HG03139 (cell line): ENCODE results near the gene RAD51B.
"Not testable (repeated sequence)": the region's sequence is repeated elsewhere in the genome, so short reads cannot be mapped to it uniquely, and the experiment has no call there.

Experiments used
- ATAC-seq: cut with Tn5 transposase; IDR thresholded peaks from one replicate; pipeline ENCODE4 v1.9.1; 2021; ENCODE audit not compliant: unreplicated experiment

Gene RAD51B

DNA sequence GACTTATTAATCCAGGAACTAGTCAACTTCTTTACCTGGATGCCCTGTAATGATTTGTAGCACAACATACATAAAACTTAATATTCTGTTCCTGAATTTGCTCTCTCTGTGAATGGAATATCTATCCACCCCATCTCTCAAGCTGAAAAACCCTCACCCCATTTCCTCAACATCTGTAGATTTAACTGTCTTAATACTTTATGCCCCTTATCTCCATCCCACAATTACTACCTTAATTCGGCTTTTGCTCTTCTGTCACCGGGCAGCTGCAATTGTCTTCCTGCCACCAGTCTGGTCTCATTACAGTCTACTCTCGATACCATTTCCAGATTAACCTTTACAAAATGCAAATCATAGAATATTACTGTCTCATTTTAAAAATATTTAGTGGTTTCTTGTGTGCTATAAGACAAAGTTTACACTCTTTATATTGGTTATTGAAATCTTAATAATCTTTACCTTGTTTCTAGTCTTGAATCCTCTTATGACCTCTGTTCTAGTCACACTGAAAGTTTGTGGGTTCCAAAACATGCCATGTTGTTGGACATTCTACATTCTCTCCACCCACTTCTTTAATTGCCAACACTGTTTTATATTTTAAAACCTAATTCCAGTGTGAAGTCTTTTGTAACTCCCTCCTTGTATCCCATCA lies 347.3 kb downstream of the RAD51B start:
- no peak for ATAC-seq

DNA sequence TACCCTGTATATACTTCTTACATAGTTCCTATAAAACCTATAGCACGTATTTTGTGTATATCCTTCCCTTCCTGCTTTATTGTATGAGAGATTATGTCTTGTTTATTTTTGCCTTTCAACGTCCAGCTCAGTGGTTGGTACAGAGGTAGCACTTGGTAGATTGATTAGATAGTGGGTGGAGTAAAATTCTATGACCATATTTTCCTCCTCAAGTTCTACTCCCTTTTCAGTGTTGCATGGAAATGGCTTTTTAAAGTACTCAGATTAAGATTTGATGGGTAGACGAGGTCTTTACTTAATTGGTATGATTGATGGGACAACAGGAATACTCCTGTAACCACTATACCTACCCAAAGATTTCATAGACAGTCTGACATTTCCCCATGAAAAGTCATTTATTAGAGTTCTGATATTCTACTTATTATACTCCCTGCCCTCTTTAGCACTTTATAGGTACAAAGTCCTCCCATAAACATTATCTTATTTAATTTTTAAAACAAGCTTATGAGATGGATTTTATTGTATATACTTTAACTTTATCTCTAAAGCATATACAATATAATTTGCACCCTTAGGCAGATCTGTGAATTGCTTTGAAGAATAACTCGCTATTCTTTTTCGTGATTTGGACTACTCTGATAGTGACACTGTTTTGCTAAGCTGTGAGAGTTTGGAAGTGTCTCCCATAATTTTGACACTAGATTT lies 348.0 kb downstream of the RAD51B start:
- ATAC-seq: no peak

DNA sequence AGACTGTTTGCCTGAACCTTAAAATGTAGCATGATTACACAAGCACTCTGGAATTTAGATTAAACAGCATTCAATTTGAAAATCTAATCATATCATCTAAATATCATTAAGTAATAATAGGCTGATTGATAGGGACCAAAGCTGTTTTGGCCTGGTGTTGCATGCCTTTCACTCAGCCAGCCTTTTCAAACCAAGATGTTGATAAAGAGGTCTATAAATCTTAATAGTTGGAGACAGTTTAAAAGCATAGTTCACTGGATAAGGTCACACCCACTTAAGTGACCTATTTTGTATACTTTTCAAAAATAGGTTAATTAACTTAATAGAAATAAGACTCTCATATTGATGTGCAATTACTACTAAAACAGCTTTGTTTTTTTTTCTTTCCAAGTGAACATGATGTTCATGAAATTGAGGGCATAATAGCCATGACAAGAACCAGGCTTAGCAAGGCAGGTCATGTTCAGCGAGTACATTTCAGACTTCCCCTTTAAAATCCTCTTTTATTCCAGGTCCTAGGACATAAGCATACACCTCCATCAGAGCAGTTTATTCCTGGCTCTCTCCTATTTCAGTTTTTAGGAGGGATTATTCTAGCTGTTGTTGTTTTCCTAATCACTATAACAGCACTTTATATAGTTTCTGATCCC lies 349.0 kb downstream of the RAD51B start:
- no peak for ATAC-seq

DNA sequence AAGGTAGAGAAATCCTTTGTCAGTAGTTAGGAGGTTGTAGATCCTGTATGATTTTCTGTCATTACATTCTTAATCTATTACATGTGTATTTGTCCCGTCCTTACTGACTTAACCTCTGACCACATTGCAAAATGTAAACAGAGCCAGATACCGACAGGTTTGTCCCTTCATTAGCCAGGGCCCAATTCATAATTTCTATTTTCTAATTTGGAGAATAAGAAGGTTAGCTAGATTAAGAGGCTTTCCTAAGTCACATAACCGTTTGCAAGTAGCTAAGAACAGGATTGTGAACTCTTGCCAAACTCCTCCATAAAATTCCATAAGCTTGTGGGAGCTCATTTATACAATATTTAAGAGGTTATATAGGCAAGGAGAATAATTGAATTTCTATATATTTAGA lies 352.6 kb downstream of the RAD51B start:
- ATAC-seq: no peak

DNA sequence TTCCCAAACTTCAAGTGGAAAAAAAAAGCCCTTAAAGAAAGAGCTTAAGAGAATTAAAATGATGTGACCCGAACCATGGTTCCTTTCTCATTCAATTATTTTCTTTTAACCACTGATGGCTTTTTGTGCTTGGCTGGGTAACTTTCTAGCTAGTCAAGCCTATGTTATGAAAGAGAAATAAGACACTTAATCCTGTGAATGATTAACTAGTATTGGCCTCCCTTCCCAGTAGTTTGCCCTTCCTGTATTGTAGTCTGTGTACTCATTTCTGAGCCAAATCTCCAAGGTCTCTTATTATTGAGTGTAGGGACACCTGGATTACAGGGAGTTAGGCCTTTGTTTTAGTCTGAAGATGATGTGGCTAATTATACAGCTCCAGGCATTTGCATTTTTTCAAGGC lies 353.0 kb downstream of the RAD51B start:
- ATAC-seq: no peak

DNA sequence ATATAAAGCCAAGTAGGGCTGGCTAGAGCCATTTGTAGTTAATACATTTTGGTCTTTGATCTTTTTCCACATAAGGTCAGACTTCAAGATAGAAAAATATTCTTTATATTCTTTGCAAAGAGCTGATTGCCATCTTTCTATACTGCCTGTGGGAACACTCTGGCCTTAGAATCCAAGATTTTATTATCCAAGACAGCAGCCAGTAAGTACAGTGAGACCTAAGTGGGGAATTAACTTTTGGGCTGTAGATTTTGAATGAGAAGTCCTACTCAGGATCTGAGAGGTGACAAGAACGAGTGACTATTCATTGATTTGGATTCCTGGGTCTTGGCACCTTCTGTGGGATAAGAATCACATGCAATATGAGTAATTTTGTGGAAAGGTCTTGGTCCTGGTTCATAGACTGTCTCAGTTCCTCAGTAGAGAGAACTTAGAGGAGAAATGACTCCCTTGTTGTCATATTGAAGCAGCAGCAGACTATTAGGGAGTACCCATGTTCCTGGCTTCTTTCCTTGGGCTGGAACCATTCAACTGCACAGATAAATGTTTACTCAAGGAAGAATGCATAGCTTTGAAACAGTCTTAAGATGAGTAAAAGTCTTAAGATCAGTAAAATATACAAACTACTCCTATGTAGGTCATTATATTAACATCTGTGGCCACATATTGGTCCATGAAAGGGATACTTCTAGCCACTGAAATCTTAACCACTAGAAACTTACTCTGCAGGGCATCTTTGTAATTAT lies 353.8 kb downstream of the RAD51B start:
- ATAC-seq: no peak

DNA sequence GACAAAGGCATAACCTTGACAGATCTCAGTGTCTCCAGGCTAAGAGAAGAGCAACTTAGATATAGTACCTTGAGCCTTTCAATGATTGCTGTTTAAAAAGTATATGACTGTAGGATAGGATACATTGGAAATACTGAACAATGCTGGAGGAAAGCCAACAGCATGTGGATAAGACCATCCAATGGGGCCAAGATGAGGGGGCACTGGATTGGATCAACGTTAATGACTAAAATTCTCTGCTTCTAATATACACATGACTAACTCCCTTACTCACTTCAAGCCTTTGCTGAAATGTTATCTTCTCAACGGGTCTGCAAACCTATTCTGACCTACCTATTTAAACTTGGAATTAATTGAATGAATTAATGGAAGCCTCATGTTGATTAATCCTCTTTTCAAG lies 354.9 kb downstream of the RAD51B start:
- no peak for ATAC-seq

DNA sequence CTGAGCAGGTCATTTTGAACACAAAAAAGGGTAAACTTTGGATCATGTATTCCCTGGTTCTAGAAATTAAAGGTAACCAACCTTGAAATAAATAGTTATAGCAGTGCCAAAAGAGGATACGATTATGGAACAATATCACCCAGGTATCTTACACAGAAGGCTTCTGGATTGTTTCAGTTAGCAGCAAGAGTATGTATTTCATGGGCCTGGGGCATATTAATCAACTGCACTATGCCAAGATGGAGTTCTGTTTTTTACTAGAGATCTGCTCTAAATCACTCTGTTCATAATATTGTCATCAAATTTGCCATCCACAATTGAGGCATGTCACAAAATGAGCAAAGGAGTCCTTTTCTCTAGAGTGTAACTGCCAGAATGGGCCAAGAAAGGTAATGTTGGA lies 357.1 kb downstream of the RAD51B start:
- ATAC-seq: no peak

DNA sequence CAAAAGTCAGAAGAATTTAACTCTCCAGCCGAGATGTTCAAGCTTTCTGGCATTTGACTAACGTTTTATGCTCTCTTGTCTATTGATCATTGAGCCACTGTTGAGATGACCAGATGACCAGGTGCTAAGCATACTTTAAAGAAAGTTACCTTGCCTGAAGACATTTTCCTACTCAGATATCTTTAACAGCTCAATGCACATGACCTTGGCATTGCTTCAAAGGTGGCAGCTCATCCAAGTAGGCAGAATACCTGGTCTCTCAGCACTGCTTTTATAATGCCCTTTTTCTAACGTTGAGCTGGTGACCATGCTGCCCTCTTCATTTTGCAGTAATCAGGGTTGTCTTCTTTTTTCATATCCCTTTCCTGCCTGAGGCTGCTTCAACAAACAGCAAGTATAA lies 358.1 kb downstream of the RAD51B start:
- no peak for ATAC-seq

DNA sequence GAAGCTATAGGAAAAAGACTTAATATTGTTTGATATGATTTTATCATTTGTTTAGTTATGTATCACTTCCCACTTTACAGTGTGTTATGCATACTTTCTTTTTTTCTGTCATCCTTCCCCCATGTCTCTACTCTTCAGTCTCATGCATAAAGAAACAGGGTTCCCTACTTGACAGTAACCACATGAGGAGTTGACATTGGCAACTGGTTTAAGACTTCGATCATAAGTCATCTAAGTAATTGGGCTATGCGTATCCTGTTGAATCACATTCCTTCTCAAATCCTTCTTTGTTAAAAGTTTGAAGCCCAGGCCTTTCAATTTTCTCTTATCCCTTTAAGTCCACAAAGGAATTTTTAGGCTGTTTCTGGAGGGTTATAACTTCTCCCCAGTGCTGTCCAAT lies 358.7 kb downstream of the RAD51B start:
- no peak for ATAC-seq

DNA sequence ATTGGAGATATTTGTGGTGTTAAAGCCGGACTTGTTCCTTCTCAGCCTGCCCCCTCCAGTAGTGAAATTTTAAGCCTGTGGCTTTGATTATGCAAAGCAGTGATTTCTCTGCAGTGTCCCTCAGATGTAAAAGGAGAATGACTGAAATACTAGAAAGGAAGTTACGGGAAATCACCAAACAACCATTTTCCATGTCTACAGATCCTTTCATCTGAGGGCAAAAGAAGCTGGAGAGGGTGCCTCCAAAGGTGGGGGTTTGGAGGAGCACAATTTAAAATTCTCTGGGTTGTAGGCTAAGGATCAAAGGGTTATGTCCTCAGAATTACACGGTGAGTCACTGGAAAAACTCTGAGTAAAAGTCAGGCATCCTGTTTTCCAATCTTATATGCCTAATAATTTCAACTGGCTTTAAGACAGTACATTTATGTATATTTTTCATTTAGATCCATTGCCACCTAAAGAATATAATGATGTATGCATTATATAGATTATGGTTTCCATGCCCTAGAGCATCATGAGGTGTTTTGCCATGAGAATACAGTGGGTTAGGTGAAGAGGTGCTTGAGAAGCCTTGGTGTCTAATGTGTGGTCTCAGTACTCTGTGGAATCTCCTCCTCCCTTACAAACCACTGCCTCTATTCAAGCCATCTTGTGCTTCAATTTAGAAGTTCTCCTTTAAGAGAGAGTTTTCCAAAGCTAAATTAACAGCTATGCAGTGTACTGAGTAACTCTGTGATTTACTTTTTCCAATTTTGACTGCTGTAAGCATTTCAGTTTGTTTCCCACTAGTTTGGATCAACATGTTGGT lies 362.1 kb downstream of the RAD51B start:
- no peak for ATAC-seq

DNA sequence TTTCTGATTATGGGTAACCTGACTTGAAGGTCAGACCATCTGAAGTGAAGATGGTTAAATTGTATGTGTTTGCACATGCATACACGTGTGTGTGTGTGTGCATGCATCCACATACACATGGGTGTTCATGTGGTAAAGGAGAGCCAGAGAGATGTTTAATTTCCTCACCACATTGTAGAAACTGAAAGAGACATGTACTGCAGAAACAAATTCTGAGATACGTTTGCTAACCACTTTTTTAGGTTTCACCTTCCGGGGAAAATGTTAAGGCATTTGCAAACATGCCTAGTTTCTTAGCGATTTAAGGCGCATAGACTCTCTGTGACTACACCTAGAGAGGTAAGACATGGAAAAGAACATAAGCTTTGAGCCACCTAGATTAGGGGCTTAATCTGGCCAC lies 362.9 kb downstream of the RAD51B start:
- no peak for ATAC-seq

DNA sequence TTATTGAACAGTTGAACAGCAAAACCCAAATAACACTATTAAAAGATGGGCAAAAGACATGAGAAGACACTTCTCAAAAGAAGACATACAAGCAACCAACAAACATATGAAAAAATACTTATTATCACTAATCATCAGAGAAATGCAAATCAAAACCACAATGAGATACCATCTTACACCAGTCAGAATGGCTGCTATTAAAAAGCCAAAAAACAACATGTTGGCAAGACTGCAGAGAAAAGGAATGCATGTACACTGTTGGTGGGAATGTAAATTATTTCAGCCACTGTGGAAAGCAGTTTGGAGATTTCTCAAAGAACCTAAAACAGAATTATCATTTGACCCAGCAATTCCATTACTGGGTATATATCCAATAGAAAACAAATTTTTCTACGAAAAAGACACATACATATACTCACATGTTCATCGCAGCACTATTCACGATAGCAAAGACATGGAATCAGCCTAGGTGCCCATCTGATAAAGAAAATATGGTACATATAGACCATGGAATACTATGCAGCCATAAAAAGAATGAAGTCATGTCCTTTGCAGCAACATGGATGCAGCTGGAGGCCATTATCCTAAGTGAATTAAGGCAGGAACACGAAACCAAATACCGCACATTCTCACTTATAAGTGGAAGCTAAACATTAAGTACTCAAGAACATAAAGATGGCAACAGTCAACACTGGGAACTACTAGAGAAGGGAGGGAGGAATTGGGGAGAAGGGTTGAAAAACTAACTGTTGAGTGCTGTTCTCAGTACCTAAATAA lies 367.1 kb downstream of the RAD51B start:
- not testable (repeated sequence) for ATAC-seq

DNA sequence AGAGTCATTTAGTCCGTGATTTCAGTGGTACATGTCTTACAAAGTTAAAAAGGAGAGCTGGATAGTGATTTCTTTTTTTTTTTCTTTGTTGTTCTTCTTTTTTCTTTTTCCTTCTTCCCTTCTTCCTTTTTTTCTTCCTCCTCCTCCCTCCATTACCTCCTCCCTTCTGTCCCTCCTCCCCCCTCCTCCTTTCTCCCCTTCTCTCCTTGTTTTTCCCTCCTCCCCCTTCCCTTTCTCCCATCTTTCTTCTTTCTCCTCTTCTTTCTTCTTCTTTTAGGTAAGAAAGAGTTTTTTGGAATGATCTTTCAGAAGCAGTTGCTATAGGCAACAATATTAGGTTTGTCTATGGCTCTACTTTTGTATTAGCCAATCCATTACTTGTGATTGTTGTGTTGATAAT lies 368.6 kb downstream of the RAD51B start:
- ATAC-seq: no peak

DNA sequence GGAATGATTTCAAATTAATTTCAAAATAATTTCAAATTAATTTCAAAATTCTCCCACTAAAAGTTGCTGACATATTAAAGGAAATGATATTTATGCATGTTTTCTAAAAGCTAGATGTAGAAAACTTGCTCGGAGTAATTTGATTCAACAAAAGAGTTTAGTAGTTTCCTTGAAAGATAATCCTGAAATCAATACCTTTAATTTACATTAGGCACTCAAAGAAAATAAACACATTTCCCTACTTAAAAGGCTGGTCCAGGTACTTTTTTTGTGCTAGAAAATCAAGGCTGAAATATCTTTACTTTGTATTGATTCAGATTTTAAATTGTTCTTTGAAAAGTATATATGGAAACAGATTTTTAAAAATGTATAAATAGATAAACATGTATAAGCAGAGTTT lies 370.5 kb downstream of the RAD51B start:
- no peak for ATAC-seq

DNA sequence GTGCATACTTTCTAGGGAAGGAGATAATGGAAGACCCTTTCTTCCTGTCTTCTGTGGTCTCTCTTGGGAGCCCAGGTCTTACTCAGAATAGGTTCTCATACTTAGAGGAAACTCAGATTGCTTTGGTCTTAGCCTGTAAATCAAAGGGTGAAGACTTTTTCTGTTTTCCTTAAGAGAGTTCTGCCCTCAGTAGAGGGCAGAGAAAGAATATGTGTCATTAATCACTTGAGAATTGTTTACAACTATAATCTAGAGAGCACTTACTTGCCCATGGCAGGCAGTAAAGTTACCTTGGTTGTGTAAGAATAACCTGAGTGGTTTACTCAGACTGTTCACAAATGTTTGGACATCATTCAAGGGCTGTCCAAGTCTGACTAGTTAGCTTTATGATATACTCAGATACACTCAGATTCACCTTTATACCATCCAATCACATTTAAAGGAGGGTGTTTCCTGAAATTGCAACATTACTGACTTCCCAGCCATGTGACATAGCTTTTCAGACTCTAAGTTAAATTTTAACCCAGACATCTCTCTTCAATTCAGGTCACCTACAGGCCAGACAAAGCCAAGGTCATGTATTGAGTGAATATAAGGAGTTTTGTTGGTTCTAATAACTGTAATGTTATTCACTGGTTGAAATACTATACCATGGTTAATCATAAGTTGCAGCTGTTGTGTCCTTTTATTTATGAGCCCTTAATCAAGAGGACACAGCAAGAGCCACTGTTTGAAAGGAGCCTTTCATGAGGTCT lies 372.2 kb downstream of the RAD51B start:
- ATAC-seq: no peak

DNA sequence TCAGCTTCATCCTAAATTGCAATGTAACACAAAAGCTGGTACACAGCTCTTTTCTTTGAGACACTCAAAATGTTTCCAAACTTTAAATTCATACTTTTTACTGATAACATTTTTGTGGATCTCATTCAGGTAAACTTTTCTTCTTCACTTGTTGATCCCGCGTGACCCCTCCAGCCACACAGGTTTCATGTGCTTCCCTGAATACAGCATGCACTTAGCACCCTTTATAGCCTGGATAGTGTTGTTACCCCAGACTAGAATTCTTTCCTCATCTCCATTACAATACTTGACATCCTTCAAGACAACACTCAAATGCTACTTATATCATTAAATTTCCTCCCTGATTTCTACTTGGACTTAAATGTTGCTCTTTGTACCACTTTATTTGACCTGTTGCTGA lies 373.4 kb downstream of the RAD51B start:
- no peak for ATAC-seq

DNA sequence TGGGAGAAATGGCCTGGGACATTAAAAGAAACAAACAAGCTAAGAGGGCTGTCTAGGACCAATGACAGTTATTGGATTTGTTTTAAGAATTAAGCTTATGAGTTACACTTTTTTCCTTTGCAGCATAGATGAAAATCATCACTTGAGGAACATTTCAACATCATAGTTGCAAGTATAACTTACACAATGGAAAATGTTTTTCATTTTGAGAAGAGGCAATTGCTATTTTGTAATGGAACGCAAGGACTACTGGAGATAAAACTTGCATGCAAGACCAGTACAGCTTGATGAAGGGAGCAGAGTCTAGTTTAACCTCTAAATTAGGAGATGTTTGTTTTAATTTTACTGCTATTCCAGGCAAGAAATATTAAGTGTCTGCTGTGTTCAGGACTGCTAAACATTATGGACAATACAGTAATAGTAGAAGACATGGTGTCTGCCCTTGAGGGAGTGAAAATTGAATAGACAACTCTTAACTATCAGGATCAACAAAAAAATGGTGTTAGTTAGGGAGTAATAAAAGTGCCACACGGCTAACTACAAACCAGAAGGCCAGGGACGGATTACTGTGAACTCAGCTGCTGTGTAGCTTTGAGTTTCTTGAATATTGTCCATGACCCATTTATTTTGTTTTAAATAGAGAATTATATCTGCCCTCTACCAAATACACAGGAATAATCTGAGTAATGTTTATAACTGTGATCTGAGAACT lies 374.5 kb downstream of the RAD51B start:
- ATAC-seq: no peak

DNA sequence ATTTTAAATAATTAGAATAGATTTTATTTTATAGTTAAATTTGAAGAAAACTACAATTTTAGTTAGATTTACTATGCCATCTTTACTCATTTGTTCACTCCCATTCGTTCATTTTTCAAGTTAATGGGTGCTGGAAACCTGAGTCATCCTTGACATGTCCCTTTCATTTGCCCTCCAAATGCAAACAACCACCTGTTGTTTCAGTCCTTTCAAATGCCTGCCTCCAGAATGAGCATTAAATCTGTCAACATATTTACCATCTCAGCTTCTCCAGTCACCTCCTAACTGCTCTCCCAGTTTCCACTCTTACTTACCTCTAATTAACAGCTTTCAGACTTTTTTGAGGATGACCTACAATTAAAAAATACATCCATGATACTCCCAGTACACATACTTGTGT lies 375.5 kb downstream of the RAD51B start:
- ATAC-seq: no peak
